T-helper 1 cell (primary cell): ENCODE data around the gene HEXD.
A peak's percentile ranks its signal among the peaks of the same experiment; 100 is the strongest.

ENCODE experiments used
- DNase-seq, 5 donors: peaks; one replicate each; pipeline ENCODE4 v3.0.0-alpha.2; 2012 to 2020

HEXD gene

DNA sequence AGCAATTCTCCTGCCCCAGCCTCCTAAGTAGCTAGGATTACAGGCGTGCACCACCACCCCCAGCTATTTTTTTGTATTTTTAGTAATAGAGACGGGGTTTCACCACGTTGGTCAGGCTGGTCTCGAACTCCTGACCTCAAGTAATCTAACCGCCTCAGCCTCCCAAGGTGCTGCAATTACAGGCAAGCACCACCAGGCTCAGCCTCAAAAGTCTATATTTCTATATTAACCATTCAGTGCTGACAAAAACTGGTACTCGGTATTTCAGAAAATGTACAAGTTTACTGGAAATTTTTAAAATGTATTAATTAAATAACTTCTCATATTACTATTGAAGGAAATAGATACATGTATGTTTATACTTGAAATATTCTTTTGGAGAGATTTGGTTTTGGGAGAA lies 1.4 kb upstream of the HEXD start:
- no peak for DNase-seq

DNA sequence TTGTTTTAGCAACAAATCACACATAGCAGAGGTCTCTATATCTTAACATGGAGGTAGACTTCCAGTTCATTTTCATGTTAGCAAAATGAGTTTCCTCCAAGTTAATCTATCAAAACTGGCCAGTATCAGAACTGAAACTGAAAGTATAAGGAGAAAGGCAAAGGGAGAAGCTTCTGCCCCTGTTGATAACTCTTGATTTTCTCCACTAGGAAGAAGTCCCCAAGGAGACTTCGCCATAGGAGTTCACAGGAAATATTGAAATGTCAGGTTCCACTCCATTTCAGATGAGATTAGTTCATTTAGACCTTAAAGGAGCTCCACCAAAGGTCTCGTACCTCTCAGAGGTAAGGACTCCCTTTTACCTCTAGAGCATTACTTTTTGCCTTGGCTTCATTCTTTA lies 1.4 kb downstream of the HEXD start:
- DNase-seq: peak in 1 of 5 donors; percentile 41

DNA sequence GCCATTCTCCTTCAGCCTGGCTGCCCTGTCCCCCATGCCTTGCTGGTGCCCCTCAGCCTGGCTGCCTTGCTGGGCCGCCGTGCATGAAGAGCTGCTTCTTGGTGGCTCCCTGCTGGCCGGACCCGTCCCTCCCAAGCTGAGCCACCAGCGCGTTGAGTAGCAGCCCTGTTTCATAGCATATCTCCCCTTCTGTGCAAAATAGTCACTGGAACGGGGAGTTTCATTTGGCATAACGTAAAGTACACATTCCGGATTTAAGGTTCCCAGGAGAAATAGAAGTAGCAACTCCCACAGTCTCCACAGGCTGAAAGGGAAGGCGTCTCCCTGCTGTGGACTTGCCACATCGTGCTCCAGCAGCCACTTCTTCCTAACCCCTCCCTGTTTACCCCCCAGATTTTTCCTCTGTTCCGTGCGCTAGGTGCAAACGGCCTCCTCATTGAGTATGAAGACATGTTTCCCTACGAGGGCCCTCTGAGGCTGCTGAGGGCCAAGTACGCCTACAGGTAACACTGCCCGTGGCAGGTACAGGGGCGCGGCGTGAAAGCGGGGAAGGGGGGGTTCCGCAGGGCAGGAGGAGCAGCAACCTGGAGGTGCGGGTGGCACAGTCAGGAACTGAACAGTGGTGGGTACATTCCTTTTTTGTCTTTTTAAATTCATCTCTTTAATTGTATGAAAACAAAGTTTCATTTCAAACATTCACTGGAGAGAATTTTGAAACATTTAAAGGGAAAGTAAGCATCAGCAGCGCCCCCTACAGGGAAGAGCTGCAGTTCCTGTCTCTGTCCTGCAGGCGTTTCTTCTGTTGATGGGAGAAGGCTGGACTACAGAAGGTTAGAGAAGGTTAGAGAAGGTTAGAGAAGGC lies 6.1 kb downstream of the HEXD start:
- peak in 4 of 5 donors; percentile 38 to 64 (median 48) for DNase-seq

DNA sequence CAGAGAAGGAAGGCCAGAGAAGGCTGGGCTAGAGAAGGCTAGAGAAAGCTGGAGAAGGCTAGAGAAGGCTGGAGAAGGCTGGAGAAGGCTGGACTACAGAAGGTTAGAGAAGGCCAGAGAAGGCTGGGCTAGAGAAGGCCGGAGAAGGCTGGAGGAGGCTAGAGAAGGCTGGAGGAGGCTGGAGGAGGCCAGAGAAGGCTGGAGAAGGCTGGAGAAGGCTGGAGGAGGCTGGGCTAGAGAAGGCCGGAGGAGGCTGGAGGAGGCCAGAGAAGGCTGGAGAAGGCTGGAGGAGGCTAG lies 6.7 kb downstream of the HEXD start:
- DNase-seq: no peak

DNA sequence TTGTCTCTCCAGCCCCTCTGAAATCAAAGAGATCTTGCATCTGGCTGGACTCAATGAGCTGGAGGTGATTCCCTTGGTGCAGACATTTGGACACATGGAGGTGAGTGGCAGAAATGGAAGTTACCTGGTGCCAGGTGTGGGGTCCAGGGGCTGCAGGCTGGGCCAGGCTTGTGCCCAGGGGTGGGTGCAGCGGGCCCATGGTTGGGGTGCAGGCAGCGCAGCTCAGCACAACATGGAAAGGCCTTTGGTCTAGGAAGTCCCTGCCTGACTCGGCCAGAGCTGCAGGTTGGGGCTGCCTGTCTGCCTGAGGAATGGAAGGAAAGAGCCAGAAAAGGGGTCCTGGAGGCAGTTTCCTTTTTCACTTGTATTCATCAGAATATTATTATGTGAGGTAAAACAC lies 10.4 kb downstream of the HEXD start:
- DNase-seq: no peak

DNA sequence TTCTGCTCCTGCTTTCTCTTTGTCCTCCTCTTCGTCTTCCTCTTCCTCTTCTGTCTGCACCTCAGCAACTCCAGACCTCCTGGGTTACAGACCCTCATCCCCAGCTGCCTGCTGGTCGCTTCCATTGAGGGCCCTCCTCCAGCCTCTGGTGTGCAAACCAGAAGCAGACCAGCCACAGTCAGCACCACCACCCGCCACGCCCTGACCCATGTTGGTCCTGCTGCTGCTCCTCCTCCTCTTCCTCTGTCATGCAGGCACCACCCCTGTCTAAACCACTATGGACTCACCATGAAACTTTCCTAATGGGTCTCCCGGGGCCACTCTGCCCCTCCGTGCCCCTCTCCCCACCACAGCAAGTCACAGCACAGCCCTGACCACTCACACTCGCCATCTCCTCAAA lies 11.7 kb downstream of the HEXD start:
- no peak for DNase-seq

DNA sequence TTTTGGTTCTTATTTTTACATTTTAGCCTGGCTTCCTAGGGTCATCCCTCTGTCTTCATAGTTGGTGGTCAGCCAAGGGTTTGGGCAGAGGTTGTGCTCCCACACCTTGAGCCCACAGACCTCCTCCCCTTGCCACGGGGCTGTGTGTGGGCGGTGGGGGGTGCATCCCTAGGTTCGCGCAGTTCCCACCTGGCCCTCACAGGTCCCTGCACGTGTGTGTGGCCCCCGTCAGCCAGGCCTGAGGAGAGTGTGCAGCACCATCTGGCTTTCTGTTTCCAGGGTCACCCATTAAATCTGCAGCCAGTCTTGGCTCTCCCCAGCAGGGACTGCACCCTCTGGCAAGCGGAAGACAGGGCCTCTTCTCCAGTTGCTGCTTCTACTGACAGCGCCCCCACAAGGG lies 13.9 kb downstream of the HEXD start:
- DNase-seq: no peak

DNA sequence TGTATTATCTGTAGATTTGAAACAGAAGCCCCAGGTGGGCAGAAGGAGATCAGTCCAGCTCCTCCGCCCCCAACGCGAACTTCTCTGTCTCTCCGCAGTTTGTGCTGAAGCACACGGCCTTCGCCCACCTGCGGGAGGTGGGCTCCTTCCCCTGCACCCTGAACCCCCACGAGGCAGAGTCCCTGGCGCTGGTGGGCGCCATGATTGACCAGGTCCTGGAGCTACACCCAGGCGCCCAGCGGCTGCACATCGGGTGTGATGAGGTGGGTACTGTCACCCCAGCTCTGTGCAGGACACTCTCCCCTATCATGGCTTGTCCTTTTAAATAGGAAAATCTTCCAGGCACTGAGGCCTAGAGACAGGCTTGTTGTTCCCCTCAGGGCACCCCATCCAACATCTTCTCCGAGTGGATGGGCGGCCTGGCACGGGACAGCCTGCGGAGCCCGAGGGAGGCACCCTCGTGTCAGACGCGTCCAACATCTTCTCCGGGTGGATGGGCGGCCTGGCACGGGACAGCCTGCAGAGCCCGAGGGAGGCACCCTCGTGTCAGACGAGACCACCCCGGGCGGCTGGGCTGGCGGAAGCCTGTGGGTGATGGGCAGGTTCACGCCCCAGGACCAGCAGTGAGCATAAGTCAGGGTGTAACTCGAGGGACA lies 15.5 kb downstream of the HEXD start:
- no peak for DNase-seq

DNA sequence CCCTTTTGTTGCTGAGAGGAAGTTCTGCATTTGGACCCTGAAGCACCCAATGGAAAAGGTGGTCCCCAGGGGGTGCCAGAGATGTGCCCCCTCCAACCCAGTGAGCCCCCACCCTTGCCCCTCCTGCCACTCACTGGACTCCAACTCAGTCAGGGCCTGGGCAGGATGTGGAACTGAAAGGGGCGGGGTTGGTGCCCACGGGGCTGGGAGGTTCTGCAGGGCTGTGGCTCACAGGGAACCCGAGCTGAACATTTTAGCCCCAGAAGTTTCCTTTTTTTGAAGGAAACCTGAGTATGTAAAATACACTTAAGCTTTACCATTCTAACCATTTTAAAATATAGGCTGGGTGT lies 16.0 kb downstream of the HEXD start:
- peak in 1 of 5 donors; percentile 46 for DNase-seq

DNA sequence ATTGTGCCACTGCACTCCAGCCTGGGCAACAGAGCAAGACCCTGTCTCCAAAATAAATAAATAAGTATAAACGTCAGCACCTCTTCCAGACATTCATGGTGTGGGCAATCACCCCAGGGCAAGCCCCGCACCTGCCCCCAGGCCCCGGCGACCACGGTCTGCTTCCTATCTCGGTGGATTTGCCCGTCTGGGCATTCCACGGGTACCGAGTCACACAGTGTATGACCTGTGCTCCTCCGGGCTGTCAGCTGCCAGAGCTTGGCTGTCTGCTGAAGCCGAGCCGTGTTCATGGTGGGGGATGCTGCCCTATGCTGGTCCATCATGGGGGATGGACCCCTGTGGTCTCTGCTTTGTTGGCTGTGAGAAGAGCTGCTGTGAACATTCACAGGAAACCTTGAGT lies 17.0 kb downstream of the HEXD start:
- DNase-seq: no peak

DNA sequence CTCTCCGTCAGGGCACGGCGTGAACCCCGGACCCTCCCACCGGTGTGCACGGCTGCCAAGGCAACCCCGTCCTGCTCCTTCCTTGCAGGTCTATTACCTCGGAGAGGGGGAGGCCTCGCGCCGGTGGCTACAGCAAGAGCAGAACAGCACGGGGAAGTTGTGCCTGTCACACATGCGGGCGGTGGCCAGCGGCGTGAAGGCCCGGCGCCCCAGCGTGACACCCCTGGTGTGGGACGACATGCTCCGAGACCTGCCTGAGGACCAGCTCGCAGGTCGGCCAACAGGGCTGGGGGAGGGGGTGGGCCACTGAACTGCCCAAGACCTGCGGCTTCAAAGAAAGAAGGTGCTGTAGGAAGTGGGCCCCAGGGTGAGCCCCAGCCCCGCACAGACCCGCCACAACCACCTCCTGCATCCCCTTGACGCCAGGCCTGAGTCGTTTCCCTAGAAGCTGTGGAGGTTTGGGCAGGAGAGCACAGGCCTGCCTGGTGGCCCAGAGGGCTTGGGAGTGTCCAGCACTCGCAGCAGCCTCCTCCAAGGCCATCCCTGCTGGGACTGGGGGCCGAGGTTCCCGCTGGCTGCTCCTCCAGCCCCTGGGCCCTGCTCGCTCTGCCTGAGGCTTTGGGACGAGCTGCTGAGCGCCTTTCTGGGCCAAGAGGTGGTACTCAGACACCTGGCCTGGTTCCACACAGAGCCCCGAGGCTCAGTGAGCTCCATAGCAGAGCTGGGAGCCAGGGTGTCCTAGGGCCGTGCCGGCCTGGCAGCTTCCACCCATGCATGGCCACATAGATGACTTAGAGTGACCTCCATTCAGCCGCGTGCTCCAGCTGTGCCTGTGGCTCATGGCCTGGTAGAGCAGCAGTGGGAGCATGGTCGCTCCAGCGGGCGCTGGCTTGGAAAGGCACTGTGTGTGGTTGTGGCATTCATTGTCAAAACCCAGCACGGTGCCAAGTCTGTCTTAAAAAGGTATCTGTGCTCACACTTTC lies 17.7 kb downstream of the HEXD start:
- DNase-seq: no peak

DNA sequence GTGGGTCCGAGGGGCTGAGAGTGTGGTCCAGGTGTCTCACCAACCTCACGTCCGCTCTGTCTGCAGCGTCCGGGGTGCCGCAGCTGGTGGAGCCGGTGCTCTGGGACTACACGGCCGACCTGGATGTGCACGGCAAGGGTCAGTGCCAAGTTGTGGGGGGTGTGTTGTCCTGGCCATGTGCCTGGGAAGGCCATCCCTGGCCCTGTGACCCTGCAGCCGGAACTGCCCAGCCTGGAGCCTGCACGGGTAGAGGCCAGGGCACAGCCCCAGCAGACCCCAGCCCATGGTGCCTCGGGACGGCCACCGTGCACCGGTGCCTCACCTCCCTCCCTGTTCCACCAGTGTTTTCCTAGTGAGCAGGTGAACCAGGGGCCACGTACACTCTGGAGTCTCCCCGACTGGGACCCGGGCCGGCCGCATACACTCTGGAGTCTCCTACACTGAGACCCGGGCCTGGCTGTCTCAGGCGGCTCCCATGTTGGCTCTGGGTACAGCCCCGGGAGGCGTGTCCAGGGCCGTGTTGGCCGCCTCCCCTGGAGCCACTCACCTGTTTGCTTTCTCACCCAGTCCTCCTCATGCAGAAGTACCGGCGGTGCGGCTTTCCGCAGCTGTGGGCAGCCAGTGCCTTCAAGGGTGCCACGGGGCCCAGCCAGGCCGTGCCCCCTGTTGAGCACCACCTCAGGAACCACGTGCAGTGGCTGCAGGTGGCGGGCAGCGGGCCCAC lies 18.6 kb downstream of the HEXD start:
- no peak for DNase-seq

DNA sequence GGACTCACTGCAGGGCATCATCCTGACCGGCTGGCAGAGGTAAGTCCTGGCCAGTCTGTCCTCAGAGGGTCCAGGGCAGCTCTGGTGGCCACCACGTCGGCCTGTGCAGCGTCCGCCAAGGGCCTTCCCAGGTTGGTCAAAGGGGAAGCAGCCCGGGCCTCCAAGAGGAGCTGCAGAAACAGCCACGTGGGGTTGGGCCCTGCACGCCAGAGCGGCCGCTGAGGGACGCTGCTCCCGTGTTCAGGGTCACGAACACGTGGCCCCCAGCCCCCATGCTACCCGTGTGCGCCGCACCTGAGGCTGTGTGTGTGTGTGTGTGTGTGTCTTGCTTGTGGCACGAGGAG lies 19.1 kb downstream of the HEXD start:
- DNase-seq: no peak

DNA sequence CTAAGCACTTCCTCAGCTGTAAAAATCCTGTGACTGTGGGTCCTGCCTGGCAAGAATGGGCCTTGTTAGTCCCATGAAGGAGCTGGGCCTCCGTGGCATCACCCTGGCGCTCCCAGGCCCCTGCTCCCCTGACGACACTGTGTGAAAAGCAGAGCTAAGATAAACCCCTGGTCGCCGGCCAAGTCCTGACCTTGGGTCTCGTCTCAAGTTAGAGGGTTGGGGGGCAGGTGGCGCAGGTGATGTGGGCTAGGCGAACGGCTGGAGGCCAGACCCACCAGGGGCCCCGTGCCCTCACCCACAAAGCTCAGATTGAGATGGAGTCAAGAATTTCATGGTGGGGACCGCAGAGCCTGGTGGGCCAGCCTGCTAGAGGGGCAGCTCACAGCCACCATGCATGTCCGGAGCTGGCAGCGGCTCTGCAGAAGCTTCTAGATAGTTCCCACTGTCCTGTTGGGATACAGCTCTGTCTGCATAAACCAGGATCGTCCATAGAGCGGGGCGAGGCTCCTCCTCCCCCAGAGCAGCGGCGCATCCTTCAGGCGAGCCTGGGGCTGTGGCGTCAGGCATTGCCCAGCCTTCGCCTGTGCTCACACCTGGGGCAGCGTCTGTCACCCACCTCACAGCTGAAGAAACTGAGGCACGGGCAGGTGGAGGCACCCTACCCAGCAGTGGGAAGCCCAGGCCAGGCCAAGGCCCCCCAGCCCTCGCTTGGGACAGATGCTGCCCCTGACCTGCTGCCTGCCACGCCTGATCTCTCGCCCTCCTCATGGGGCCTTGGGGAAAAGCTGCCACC lies 20.4 kb downstream of the HEXD start:
- DNase-seq: no peak

DNA sequence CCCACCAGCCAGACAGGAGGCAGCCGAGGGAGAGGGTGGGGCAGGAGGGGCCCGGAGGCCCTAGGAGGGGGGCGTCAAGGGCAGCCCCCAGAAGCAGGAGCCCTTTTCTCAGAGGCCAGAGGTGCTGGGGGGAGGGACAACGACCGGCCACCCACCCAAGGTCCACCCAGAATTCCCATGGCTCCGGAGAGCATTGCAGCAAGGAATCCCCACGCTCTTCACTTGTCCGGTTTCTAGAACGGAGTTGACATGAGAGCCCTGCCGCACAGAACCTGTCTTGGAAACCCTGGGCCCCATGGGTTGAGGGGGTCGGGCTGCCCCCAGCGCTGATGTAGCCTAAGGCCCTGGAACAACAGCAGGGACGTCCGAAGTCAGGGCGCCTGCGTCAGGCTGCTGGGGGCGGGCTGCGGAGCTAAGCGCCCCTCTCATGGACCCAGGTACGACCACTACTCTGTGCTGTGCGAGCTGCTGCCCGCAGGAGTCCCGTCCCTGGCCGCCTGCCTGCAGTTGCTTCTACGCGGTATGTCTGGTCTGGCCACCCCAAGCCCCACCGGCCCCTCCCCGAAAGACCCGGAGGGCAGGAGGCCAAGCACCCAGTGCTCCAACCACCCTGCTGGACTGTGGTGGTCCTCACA lies 21.2 kb downstream of the HEXD start:
- no peak for DNase-seq

DNA sequence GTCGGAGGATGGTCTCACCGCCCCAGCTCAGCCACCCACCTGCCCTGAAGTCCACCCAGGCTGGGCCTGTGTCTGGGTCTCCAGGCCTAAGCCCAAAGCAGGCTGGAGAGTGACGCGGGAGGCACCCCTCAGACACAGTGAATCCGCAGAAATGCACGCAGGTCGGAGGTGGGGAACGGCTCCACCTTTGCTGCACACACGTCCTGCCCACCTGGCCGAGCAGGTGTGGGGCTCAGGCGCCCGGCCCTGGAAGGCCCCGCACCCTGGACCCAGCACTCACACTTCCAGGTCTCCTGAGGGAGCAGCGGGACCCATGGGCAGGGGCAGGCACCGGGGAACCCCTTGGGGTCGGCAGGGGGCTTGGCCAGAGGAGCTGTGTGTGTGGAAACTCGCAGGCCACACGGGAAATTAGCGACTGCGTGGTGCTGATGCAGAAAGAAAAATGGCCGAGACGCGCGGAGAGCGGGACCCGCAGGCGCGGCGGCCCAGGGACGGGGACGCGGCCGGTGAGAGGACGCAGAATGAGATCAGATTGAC lies 21.8 kb downstream of the HEXD start:
- no peak for DNase-seq

DNA sequence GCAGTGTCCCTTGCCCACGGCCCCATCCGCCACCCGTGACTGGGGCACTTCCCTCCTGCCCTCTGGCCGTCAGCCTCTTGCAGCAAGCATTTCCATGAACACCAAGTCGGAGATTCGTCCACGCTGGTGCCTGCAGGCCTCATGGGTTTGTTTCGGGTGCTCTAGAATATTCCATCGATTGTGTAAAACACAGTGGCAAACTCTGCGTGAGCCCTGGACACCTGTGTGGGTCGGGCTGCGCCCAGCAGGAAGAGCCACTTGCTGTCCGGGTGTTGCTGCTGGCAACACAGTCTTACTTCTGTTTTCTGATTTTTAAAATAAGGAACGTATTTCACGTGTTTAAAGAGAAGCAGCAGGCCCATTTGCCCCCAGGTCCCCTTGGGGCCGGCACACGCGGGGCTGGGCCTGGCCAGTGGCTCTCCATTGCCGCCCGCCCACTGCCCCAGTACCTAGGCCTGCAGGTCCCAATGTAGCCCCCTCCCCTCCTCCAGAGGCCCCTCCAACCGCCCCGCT lies 22.4 kb downstream of the HEXD start:
- DNase-seq: no peak

DNA sequence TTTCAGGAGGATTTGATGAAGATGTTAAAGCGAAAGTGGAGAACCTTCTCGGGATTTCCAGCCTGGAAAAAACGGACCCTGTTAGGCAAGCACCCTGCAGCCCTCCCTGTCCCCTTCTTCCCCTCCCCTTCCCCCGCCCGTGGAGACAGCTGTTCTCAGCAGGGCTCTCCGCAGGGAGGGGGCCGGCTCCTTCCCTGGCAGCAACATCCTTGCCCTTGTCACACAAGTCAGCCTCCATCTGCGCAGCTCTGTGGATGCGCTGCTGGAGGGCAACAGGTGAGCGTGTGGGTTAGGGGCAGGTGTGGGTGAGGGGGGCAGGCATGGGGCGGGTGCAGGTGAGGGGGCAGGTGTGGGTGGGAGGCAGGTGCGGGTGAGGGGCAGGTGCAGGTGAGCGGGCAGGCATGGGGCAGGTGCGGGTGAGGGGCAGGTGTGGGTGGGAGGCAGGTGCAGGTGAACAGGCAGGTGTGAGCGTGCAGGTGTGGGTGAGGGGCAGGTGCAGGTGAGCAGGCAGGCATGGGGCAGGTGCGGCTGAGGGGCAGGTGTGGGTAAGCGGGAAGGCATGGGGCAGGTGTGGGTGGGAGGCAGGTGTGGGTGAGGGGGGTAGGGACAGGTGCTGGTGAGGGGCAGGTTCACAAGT lies 23.0 kb downstream of the HEXD start:
- DNase-seq: no peak

DNA sequence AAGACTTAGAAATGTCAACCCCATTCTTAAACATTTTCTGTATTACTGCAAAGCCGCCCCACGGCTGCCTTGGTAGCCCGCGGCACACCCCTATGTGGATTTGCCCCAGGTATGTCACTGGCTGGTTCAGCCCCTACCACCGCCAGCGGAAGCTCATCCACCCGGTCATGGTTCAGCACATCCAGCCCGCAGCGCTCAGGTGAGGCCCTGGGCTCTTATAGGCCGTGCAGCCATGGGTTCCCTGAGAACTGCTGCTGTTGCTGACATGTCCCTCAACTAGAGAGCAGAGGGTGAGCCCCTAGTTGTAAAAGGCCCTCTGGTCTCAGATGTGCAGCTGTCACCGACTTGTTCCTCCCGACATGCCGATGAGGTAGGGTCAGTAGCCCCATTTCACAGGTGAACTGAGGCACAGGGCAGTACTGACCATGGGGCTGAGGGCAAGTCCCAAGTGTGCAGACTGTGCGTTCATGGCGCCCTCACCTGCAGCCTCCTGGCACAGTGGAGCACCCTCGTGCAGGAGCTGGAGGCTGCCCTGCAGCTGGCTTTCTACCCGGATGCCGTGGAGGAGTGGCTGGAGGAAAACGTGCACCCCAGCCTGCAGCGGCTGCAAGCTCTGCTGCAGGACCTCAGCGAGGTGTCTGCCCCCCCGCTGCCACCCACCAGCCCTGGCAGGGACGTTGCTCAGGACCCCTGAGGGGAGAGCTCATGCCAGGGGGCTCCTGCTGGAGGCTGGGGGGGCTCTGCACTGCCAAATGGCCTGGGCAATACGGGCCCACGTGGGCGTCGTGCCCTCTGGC lies 23.7 kb downstream of the HEXD start:
- DNase-seq: no peak
